GM12878 (cell line): Measurements from ENCODE around the gene CABP7. TPM values are rescaled to one million over a fixed set of nuclear protein-coding genes. Genes with fewer than 3 reads are reported as not detected.

Experiments used
- ATAC-seq: fragments of 200-7000 bp; cut with Tn5 transposase; 3 replicates; pipeline ENCODE4 v1.9.1; 2020; ENCODE audit warnings: mild to moderate bottlenecking, moderate library complexity
- BruUV-seq: library from RNA; stranded (reverse); fragments of 400-500 nt; replicated peaks from 2 replicates; lab custom pipeline; 2021; lab: Mats Ljungman, UMichigan
- CTCF ChIA-PET: fragments of 300-600 bp; sonication (Branson Sonifier 250); formaldehyde crosslinking; extraction: SDS; loops from one replicate; lab custom pipeline; 2021; ENCODE audit warnings: inconsistent platforms; lab: Yijun Ruan, JAX
- POLR2A ChIA-PET: fragments of 350-600 bp; formaldehyde crosslinking; extraction: SDS; loops from one replicate; lab custom pipeline; 2021; ENCODE audit warnings: inconsistent platforms; lab: Charles Lee
- RAD21 ChIA-PET: fragments of 300-600 bp; sonication (Branson Sonifier 250); formaldehyde crosslinking; loops from one replicate; lab custom pipeline; 2023; ENCODE audit warnings: antibody characterized with exemption; ENCODE audit not compliant: unreplicated experiment; lab: Charles Lee
- SMC1A ChIA-PET: fragments of 300-600 bp; sonication (Branson Sonifier 250); formaldehyde crosslinking; loops from one replicate; lab custom pipeline; 2023; ENCODE audit not compliant: unreplicated experiment, uncharacterized antibody; lab: Charles Lee
- DNase-seq: peaks from one replicate; pipeline ENCODE4 v3.0.0-alpha.2; 2011; ENCODE audit warnings: low read depth, low spot score
- FAIRE-seq: peaks from 3 replicates; lab custom pipeline; 2011; peaks lifted over from hg19 to GRCh38; lab: Jason Lieb, UNC
- H2AFZ ChIP-seq: 2 replicates; pipeline ENCODE4 v1.6.0; 2011; ENCODE audit warnings: low read depth, low read length, control low read depth; ENCODE audit not compliant: control insufficient read depth
- H3K27ac ChIP-seq: 2 replicates; pipeline ENCODE4 v1.5.1; 2011; ENCODE audit warnings: control low read depth; ENCODE audit not compliant: control insufficient read depth, insufficient read depth
- H3K27me3 ChIP-seq, 2 experiments: replicated peaks in 1 of 2; 2 replicates each; pipeline versions ENCODE4 v1.6.0 to v1.6.1; 2011; ENCODE audit warnings: low read length in 1 of 2; ENCODE audit not compliant: control insufficient read depth in 2 of 2, insufficient read depth in 2 of 2
- H3K36me3 ChIP-seq, 2 experiments: 2 replicates each; pipeline ENCODE4 v1.5.1; 2011; ENCODE audit warnings: low read length in 1 of 2; ENCODE audit not compliant: control insufficient read depth in 2 of 2, insufficient read depth in 2 of 2
- H3K4me1 ChIP-seq: 2 replicates; pipeline ENCODE4 v1.6.1; 2011; ENCODE audit warnings: mild to moderate bottlenecking, low read length, moderate library complexity, mixed read lengths; ENCODE audit not compliant: control insufficient read depth, insufficient read depth
- H3K4me2 ChIP-seq: 2 replicates; pipeline ENCODE4 v1.6.0; 2011; ENCODE audit warnings: control low read depth; ENCODE audit not compliant: control insufficient read depth, insufficient read depth
- H3K4me3 ChIP-seq: fragments of 200-600 bp; sonication (generic); 2 replicates; pipeline ENCODE4 v1.5.1; 2016
- H3K79me2 ChIP-seq: 2 replicates; pipeline ENCODE4 v1.6.0; 2011; ENCODE audit warnings: low read length; ENCODE audit not compliant: control insufficient read depth, insufficient read depth
- H3K9ac ChIP-seq: 2 replicates; pipeline ENCODE4 v1.8.0; 2011; ENCODE audit warnings: low read length, control low read depth, mixed read lengths; ENCODE audit not compliant: control insufficient read depth, insufficient read depth
- H3K9me3 ChIP-seq: replicated peaks from 3 replicates; pipeline ENCODE4 v1.5.1; 2011; ENCODE audit warnings: mild to moderate bottlenecking, low read length; ENCODE audit not compliant: control insufficient read depth, insufficient read depth
- H4K20me1 ChIP-seq: 2 replicates; pipeline ENCODE4 v1.6.0; 2011; ENCODE audit not compliant: control insufficient read depth, insufficient read depth
- CHD2 ChIP-seq: IDR thresholded peaks from 2 replicates; pipeline ENCODE4 v1.6.1; 2011; ENCODE audit warnings: low read depth, low read length, improper control_type of control experiment, borderline replicate concordance
- EZH2 ChIP-seq: IDR thresholded peaks from 2 replicates; pipeline ENCODE4 v1.6.1; 2012; ENCODE audit warnings: low read depth, mild to moderate bottlenecking, control low read depth, inconsistent platforms, low read length, borderline replicate concordance; ENCODE audit not compliant: control insufficient read depth
- HDAC2 ChIP-seq: fragments of 200-600 bp; sonication (generic); IDR thresholded peaks from 2 replicates; pipeline ENCODE4 v1.6.1; 2017
- JUND ChIP-seq: IDR thresholded peaks from 2 replicates; pipeline ENCODE4 v1.6.1; 2012; ENCODE audit warnings: low read depth, mild to moderate bottlenecking, low read length, improper control_type of control experiment, moderate library complexity
- SIX5 ChIP-seq: IDR thresholded peaks from 2 replicates; pipeline ENCODE4 v1.6.1; 2011; ENCODE audit warnings: mild to moderate bottlenecking, low read depth, low read length, moderate library complexity; ENCODE audit not compliant: severe bottlenecking
- SMAD1 ChIP-seq: fragments of 450-650 bp; IDR thresholded peaks from 2 replicates; pipeline ENCODE4 v1.6.1; 2018; ENCODE audit warnings: mild to moderate bottlenecking, low read depth; ENCODE audit not compliant: partially characterized antibody
- SPI1 ChIP-seq: IDR thresholded peaks from 2 replicates; pipeline ENCODE4 v1.6.1; 2011; ENCODE audit warnings: low read depth, mild to moderate bottlenecking, low read length, moderate library complexity, borderline replicate concordance; ENCODE audit not compliant: insufficient read depth
- TAF1 ChIP-seq: IDR thresholded peaks from 2 replicates; pipeline ENCODE4 v1.6.1; 2011; ENCODE audit warnings: mild to moderate bottlenecking, low read depth, low read length, borderline replicate concordance
- WRNIP1 ChIP-seq: IDR thresholded peaks from 2 replicates; pipeline ENCODE4 v1.6.1; 2011; ENCODE audit warnings: low read depth, low read length, improper control_type of control experiment, borderline replicate concordance
- ZNF24 ChIP-seq: fragments of 450-650 bp; IDR thresholded peaks from 2 replicates; pipeline ENCODE4 v1.6.1; 2017; ENCODE audit warnings: antibody characterized with exemption, mild to moderate bottlenecking
- WGBS: methylation state at CpG from one replicate; pipeline ENCODE4 v1.1.6; 2016; ENCODE audit warnings: low lambda C conversion rate; ENCODE audit not compliant: insufficient replicate concordance, insufficient coverage; ENCODE audit errors: missing lambda C conversion rate; 5-methylcytosine and 5-hydroxymethylcytosine counted together
- in situ Hi-C: fragments of 300-500 bp; cut with MboI; formaldehyde crosslinking; loops from 9 replicates; pipeline ENCODE4 v1.14.3; 2018; ENCODE audit warnings: mixed read lengths
- intact Hi-C: fragments of 100-400 bp; cut with micrococcal nuclease; formaldehyde crosslinking; loops from one replicate; pipeline ENCODE4 v1.14.2; 2022; ENCODE audit not compliant: unreplicated experiment
- polyA plus RNA-seq, 11 experiments: library from polyadenylated mRNA; depleted of rRNA in 4 of 11; unstranded in 6 of 11; stranded (reverse) in 5 of 11; fragments of >200 nt; fragmentation: Nextera tagmentation in 4 of 11; fragmentation: Illumina TruSeq in 1 of 11; extraction: Ambion mirVana in 4 of 11; extraction: Trizol in 1 of 11; gene quantifications; 1 replicate in 1 of 11; 2 replicates in 10 of 11; pipeline versions ENCODE4 v1.2.1 to v1.2.3, GENCODE V29; 2011 to 2016; ENCODE audit warnings: inconsistent platforms in 2 of 11, missing spikeins in 2 of 11, low read depth in 1 of 11
- total RNA-seq, 4 experiments: library from RNA; depleted of rRNA in 3 of 4; stranded (reverse); fragments of >200 nt in 3 of 4; fragmentation: Illumina TruSeq in 1 of 4; extraction: Trizol in 1 of 4; gene quantifications; 2 replicates each; pipeline versions ENCODE4 v1.2.1 to v1.2.3, GENCODE V29; 2013 to 2021
- TF ChIP-seq, protein P1 (sequence below): fragments of 150-350 bp; IDR thresholded peaks from 2 replicates; pipeline ENCODE4 v1.6.1; 2014; ENCODE audit warnings: mild to moderate bottlenecking, low read depth, low read length
- TF ChIP-seq, protein P2 (sequence below): fragments of 450-650 bp; formaldehyde crosslinking; IDR thresholded peaks from 2 replicates; pipeline ENCODE4 v1.4.0; 2022; ENCODE audit warnings: mild to moderate bottlenecking, moderate library complexity
- TF ChIP-seq, protein P3 (sequence below): fragments of 450-650 bp; IDR thresholded peaks from 2 replicates; pipeline ENCODE4 v1.6.1; 2018; ENCODE audit warnings: mild to moderate bottlenecking, low read depth, moderate library complexity; ENCODE audit not compliant: partially characterized antibody
- TF ChIP-seq, protein P4 (sequence below): fragments of 450-650 bp; conservative IDR thresholded peaks from 2 replicates; pipeline ENCODE4 v1.6.1; 2017; ENCODE audit warnings: mild to moderate bottlenecking, moderate library complexity

The CABP7 gene
- total and polyA plus RNA-seq, 10 of the 15 experiments (the other 5 are each of a cell fraction or from before 2014, with no cell fraction given), result 0.02 to 0.18 (median 0.05) TPM; not detected in 5

DNA sequence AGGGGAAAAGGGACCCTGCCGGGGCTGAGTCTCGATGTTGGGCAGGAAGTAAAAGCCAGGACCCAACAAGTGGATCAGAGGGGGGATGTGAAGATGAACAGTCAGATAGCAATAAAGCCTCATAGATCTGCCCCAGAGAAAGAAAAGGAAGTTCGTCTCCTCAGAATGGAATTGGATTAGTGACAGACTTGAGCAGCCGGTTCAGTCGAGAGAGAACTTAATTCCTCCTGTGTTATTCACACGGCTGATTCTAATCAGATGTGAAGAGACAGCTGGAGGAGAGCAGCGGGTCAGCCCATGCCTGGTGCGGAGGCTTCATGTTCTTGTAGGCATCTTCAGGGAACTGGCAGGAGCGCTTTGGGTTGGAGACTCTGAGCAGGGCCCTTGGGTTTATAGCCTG, 29.3 kb upstream of the CABP7 start:
- 90% methylated on average over 9 of the region's 9 CpGs for WGBS
- Histone ChIP-seq H3K9ac (no peak overlapping the region), H3K4me1 (no peaks in the 10 kb centered on the region), H3K79me2 (no peaks in the 10 kb centered on the region), H3K4me3 (no peak overlapping the region), H3K4me2 (no peak overlapping the region), H3K36me3 (peaks cover 2 to 20% of the 10 kb centered on the region in 2 experiments; a peak in 3 of 4 replicates), H3K27ac (no peak overlapping the region; the same call in 1 of the 2 replicates), H3K9me3 (no peaks in the 10 kb centered on the region), H3K27me3 (no peaks in the 10 kb centered on the region), H2AFZ (no peak overlapping the region), H4K20me1 (no peaks in the 10 kb centered on the region)
- ChIA-PET SMC1A (interaction anchor here (1.0 to 2.4 kb wide), 6 partner anchors 11 to 397 kb away, joined by 3 to 20 read pairs (median 4); no protein-coding TSS in a partner anchor), CTCF (interaction anchor here (0.6 to 2.5 kb wide), 17 partner anchors 8 to 411 kb away, joined by 3 to 51 read pairs (median 4); no protein-coding TSS in a partner anchor), RAD21 (interaction anchor here (1.0 to 2.6 kb wide), 6 partner anchors 54 to 398 kb away, joined by 3 to 23 read pairs (median 4); no protein-coding TSS in a partner anchor), POLR2A (no interaction called here)
- intact Hi-C loops (loop anchor here (2.0 to 10.0 kb wide), 2 partner anchors 314 to 394 kb away; partner anchors contain the start of gene HORMAD2), in situ Hi-C loops (no loop called here)
- FAIRE-seq (no peak), ATAC-seq (no peak), DNase-seq (no peak)
- no TSS peak for BruUV-seq
- no peak for TF ChIP-seq WRNIP1
- no peak for TF ChIP-seq ZNF24
- TF ChIP-seq HDAC2, result no peak
- TF ChIP-seq SMAD1, result no peak
- no peak for TF ChIP-seq CHD2
- TF ChIP-seq, protein P1, sequence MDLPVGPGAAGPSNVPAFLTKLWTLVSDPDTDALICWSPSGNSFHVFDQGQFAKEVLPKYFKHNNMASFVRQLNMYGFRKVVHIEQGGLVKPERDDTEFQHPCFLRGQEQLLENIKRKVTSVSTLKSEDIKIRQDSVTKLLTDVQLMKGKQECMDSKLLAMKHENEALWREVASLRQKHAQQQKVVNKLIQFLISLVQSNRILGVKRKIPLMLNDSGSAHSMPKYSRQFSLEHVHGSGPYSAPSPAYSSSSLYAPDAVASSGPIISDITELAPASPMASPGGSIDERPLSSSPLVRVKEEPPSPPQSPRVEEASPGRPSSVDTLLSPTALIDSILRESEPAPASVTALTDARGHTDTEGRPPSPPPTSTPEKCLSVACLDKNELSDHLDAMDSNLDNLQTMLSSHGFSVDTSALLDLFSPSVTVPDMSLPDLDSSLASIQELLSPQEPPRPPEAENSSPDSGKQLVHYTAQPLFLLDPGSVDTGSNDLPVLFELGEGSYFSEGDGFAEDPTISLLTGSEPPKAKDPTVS, result no peak
- TF ChIP-seq JUND, result no peak
- TF ChIP-seq, protein P2, sequence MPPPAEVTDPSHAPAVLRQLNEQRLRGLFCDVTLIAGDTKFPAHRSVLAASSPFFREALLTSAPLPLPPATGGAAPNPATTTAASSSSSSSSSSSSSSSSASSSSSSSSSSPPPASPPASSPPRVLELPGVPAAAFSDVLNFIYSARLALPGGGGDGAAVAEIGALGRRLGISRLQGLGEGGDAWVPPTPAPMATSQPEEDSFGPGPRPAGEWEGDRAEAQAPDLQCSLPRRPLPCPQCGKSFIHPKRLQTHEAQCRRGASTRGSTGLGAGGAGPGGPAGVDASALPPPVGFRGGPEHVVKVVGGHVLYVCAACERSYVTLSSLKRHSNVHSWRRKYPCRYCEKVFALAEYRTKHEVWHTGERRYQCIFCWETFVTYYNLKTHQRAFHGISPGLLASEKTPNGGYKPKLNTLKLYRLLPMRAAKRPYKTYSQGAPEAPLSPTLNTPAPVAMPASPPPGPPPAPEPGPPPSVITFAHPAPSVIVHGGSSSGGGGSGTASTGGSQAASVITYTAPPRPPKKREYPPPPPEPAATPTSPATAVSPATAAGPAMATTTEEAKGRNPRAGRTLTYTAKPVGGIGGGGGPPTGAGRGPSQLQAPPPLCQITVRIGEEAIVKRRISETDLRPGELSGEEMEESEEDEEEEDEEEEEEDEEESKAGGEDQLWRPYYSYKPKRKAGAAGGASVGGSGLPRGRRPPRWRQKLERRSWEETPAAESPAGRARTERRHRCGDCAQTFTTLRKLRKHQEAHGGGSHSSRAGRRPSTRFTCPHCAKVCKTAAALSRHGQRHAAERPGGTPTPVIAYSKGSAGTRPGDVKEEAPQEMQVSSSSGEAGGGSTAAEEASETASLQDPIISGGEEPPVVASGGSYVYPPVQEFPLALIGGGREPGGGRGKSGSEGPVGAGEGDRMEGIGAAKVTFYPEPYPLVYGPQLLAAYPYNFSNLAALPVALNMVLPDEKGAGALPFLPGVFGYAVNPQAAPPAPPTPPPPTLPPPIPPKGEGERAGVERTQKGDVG, result no peak
- no peak for TF ChIP-seq SPI1
- no peak for TF ChIP-seq EZH2
- no peak for TF ChIP-seq TAF1
- TF ChIP-seq, protein P3, sequence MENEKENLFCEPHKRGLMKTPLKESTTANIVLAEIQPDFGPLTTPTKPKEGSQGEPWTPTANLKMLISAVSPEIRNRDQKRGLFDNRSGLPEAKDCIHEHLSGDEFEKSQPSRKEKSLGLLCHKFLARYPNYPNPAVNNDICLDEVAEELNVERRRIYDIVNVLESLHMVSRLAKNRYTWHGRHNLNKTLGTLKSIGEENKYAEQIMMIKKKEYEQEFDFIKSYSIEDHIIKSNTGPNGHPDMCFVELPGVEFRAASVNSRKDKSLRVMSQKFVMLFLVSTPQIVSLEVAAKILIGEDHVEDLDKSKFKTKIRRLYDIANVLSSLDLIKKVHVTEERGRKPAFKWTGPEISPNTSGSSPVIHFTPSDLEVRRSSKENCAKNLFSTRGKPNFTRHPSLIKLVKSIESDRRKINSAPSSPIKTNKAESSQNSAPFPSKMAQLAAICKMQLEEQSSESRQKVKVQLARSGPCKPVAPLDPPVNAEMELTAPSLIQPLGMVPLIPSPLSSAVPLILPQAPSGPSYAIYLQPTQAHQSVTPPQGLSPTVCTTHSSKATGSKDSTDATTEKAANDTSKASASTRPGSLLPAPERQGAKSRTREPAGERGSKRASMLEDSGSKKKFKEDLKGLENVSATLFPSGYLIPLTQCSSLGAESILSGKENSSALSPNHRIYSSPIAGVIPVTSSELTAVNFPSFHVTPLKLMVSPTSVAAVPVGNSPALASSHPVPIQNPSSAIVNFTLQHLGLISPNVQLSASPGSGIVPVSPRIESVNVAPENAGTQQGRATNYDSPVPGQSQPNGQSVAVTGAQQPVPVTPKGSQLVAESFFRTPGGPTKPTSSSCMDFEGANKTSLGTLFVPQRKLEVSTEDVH, result no peak
- no peak for TF ChIP-seq SIX5
- TF ChIP-seq, protein P4, sequence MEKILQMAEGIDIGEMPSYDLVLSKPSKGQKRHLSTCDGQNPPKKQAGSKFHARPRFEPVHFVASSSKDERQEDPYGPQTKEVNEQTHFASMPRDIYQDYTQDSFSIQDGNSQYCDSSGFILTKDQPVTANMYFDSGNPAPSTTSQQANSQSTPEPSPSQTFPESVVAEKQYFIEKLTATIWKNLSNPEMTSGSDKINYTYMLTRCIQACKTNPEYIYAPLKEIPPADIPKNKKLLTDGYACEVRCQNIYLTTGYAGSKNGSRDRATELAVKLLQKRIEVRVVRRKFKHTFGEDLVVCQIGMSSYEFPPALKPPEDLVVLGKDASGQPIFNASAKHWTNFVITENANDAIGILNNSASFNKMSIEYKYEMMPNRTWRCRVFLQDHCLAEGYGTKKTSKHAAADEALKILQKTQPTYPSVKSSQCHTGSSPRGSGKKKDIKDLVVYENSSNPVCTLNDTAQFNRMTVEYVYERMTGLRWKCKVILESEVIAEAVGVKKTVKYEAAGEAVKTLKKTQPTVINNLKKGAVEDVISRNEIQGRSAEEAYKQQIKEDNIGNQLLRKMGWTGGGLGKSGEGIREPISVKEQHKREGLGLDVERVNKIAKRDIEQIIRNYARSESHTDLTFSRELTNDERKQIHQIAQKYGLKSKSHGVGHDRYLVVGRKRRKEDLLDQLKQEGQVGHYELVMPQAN, result no peak
